NCI-H524 treated with DMSO at 0.1 percent for 48 hours (cell line): ENCODE results near the gene ARHGAP9.
"Not testable (repeated sequence)": the region's sequence is repeated elsewhere in the genome, so short reads cannot be mapped to it uniquely, and the experiment has no call there.

Source experiments
- DNase-seq: peaks from one replicate; lab custom pipeline; 2025; lab: John Stamatoyannopoulos, UW

ARHGAP9 gene

GRCh38 chr12:57434517-57435223 is 45.0 kb downstream of the ARHGAP9 start, which contains the start of gene INHBC:
Gene INHBC (plus strand): TSS chr12:57434784. CDS start chr12:57434887, 103 bp downstream.
- DNase-seq, result no peak

DNA sequence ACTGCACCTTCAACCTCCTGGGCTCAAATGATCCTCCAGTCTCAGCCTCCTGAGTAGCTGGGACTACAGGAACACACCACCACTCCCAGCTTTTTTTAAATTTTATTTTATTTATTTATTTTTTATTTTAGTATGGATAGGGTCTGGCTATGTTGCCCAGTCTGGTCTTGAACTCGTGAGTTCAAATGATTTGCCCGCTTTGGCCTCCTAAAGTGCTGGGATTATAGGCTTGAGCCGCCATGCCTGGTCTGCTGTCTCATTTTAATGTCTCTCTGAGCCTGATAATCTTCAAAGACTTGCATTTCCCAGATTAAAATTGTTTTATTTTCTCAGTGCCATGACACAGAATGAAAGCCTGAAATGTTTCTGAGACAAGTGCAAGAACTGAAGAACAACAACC is 46.3 kb downstream of the ARHGAP9 start:
- no peak for DNase-seq

GRCh38 chr12:57431654-57432188 is 47.9 kb downstream of the ARHGAP9 start:
- no peak for DNase-seq

- peak; percentile 68 for DNase-seq
Observed at GRCh38 chr12:57430931-57431566, 48.6 kb downstream of the ARHGAP9 start, which contains the start of gene R3HDM2. Gene R3HDM2 (minus strand): TSS chr12:57431043. CDS start chr12:57310428, 120,615 bp downstream.

DNA sequence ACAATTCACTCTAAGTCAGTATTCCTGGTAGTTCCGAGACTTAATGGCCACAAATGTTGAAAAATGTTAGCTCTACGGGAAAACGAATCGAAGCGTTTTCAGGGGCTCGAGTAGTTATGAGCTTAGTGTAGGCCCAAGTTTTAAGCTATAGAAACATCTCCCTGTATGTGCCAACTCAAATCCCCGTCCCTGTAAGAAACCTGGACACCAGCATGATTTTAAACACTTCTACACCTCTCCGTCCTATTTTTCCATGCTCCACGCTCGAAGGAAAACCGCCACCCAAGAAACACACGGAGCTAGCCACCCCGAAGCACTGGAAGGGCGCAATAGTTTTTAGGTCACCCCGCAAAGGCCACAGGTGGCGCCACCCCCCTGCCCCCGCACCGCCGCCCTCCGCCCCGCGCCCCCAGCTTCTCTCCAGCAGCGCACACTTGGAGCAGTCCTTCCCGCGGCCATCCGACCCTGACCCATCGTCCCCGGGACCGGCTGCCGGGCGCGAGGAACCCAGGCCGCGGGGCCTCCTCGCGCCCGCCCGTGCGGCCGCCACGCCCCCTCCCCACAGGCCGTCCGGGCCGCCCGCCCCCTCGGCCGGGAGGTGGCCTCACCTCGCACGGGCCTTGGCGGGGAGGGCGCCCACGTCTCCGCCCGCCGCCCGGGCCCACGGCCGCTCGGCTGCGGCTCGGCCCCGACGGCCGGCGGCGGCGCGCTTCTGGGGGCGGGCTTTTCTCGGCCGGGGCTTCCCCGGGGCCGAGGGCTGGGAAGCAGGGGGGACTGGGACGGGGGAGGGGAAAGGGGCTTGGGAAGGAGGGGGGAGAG is 49.3 kb downstream of the ARHGAP9 start:
- no peak for DNase-seq

- no peak for DNase-seq
Observed at GRCh38 chr12:57429473-57430111, 50.1 kb downstream of the ARHGAP9 start.

DNA sequence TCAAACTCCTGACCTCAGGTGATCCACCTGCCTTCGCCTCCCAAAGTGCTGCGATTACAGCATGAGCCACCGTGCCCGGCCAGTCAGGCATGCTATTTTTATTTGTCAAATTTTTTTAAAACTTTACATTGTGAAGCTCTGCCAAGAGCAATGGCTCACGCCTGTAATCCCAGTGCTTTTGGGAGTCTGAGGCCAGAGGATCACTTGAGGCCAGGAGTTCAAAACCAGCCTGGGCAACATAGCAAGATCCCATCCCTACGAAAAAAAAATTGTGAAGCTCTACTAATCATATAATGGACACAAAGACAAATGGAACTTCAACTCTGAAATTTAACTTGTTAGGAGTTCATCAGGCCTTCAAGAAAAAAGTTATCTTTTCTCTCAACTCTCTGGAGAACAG is 50.7 kb downstream of the ARHGAP9 start:
- DNase-seq, result no peak

DNA sequence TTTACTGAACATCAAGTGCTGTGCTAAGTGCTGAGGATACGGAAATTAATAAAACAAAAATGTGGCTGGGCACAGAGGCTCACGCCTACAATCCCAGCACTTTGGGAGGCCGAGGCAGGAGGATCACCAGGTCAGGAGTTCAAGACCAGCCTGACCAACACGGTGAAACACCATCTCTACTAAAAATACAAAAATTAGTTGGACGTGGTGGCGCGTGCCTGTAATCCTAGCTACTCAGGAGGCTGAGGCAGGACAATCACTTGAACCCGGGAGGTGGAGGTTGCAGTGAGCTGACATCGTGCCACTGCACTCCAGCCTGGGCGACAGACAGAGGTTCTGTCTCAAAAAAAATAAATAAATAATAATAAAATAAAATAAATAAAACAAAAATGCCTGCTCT is 52.7 kb downstream of the ARHGAP9 start:
- not testable (repeated sequence) for DNase-seq
